Erythroblast (primary cell): Measurements from ENCODE around the gene ZKSCAN7.

Experiments
- GATA1 ChIP-seq: IDR thresholded peaks from 2 replicates; pipeline ENCODE4 v1.6.1; 2011; ENCODE audit warnings: low read depth, mild to moderate bottlenecking, control low read depth, low read length, moderate library complexity
- POLR2A ChIP-seq: IDR thresholded peaks from 2 replicates; pipeline ENCODE4 v1.6.1; 2011; ENCODE audit warnings: mild to moderate bottlenecking, low read length

GRCh38 chr3:44511238-44511566 lies 43.8 kb upstream of the ZKSCAN7 start:
- no peak for TF ChIP-seq POLR2A
- TF ChIP-seq GATA1, result no peak
